Measurements from ENCODE around the gene LTK.
A peak's percentile ranks its signal among the peaks of the same experiment; 100 is the strongest.

The LTK gene

DNA sequence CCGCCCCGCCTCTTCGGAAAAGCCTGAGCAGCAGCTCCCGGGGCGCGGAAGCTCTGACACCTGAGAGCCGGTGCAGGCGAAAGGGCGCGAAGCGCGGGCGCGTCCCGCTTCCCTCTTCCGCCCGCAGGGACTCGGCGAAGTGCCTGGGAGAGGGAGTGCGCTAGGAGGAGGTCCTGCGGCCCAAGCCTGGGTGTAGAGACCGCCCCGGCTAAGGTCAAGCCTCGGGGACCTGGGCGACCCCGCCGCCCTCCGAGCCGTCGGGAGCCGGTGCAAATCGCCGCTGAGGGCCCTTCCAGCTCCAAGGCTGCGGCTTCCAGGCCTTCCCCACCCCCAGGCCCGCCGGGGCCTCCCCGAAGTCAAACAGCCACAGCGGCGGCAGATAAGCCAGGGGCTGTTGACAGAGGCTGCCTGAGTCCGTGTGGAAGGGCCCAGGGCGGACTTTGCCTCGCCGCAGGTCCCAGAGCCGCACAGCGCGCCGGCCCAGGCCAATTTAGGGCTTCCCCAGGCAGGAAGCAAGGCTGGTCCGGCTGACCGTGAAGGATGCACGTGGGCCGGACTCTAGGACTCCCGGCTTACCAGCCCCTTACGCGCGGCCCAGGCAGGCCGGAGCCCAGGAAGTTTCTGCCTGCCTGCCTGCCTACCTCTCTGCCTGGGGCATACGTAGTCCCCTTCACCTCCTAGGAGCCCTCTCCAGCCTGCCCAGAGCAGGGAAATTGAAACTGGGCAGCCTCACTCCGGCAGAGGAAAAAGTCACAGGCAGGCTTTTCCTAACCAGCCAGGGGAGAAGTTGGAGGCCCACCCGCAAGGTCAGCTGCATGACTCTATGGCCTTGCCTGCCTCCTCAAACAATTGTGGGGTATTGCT, 17.7 kb downstream of the LTK start:
- DNase-seq, result no peak

DNA sequence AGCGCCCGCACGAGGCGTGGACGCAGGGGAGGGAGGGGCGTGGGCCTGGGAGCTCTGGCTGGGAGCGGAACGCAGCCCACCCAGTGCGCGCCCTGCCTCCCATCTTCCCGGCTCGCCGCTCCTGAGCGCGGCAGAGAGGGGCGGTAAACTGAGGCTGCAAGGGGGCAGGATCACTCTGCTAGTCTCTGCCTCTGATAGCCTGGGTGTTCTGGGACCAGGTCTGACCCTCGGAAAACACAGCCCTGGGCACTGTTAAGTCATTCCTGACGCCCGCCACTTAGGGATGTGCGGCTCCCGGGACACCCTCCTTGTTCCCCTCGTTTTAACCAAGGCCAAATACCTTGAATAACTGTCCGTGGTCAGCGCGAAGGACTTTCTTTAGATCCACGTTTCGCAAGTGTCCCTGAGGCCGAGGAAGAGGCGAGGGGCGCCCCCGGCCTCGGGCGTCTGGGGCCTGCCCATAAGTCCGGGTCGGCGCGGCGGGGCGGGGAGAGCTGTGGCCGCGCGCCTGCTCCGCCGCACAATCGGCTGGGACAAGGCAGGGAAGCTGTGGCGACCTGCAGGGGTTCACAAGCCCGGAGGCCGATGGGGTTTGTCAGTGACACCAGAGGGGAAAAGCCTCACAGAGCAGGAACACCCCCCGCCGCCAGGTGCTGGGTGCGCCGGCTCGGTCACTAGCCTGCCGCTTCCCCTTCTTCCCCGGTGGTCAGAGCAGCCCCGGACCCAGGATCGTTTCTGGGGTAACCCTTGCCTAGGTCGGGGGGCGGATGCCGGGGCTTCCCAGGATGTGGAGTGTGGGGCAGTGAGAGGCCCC, 18.5 kb downstream of the LTK start:
- no peak for DNase-seq

DNA sequence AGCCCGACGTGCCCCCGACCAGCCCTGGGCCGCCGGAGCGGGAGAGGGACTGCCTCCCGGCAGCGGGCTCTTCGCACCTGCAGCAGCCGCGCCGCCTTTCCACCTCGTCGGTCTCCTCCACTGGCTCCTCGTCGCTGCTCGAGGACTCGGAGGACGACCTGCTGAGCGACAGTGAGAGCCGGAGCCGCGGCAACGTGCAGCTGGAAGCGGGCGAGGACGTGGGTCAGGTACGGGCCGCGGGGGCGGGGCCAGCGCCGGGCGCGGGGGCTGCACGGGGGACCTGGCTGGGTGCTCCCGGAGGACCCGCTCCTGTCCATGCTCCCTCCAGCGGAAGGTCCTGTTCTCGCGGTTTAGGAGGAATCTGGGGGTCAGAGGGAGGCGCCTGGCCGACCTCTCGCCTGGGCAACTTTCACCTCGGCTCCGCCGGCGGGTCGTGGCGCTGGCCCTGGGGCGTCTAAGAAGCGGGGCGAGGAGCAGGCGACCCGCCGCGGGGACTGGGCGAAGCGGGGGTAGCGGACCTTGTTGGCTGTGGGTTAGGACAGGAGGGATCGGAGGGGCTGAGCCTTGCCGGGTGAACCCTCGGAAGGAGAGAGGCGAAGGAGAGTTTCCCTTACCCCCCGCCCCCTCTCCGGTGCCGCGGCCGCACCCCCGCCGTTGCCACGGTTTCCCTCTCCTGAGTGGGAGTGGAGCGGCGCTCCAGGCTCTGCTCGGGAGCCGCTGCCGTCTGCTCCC, 19.3 kb downstream of the LTK start:
- DNase-seq, result no peak

DNA sequence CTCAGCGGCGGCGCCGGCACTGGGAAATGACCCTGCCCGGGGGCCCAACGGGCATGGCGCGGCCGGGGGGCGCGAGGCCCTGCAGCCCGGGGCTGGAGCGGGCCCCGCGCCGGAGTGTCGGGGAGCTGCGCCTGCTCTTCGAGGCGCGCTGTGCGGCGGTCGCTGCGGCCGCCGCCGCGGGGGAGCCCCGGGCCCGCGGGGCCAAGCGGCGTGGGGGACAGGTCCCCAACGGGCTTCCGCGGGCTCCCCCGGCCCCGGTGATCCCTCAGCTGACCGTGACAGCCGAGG, 19.8 kb downstream of the LTK start:
- no peak for DNase-seq

DNA sequence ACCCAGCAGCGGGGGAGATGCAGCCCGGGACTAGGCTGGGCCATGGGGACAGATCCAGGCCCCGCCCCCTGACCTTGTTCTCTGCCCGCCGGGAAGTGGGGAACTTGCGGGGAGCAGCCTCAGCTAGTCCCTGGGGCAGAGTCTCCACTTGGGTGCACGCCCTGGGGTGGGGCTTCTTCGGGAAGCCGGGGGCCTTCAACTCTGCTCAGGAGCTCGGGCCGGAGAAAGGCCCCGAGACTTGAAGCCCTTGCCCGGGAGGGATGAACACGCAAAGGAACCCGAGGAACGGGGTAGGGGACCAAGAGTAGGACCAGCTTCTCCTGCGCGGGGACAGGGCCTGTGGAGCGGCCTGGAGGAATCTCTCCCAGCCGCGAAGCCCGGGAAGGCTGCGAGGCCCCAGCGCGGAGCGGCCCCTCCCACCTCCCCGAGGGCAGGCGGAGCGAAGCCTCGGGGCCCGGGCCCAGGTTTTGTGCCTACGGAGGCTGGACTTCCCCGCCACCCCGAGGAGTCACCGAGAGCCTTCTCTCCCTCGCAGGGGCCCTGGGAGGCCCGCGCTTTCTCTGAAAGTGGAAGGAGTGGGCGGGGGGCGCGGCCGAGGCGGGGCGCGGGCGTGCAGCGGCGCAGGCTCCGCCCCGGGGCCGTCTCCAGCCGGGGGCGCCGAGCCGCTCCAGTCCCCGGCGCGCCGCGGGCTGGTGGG, 20.3 kb downstream of the LTK start, which contains the start of gene ITPKA:
TSS of gene ITPKA (plus strand) at position 670 of the 697 bp plus-strand sequence. CDS start 54 bp downstream, outside the sequence.
- peak; percentile 40 for DNase-seq

DNA sequence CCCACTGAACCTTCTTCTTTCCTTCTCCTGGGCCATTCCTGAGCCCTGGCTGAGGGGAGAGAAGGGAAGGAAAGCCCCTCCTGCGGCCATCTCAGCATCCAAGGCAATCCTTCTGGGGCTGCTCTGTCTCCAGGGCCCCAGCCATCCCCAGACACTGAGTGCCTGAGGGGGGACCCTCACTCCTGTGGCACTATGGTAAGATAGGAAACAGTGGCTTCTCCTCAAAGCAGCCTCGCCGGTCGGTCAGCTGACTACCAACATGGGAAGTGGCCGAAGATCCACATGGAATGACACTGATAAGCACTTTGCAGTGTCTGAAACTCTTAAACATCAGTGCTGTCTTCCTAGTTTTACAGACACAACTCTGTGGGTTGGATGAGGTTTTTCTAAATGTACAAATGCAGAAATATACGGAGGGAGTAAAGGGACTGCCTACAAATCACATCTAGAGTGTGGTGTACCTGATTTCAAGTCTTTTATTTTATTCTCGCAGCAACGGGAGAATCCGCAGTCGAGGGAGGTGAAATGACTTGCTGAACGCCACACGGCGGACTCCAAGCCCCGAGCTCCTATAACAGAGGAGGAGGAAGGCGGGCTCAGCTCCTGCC, 20.9 kb downstream of the LTK start:
- no peak for DNase-seq

DNA sequence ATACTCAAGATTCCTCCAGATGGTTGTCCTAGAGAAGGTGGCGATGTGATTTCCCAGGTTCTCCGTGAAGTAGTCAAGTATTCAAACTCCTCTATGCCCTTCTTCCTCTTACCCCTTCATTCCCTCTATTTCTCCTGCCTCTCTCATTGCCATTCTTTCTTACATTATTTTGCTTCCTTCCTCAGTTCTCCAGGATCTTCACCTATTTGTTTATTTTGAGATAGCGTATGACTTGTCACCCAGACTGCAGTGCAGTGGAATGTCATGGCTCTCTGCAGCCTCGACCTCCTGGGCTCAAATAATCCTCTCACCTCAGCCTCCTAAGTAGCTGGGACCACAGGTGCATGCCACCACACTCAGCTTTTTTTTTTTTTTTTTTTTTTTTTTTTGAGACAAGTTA, 21.7 kb downstream of the LTK start:
- no peak for DNase-seq

DNA sequence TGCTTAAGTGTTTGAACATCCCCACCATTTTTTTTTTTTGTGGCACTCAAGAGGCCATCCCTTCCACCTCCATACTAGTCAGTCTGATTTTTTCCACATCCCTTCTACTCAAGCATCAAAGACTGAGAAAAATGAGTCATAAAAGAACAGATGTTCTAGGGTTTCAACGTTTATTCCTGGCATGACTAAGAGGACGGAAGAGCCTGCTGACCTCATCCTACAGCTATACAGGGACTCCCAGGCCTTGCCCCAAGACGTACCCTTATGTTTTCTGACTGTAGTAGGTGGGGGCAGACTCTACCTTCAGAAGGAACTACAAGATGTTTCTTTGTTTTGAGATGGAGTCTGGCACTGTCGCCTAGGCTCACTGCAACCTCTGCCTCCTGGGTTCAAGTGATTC, 23.3 kb downstream of the LTK start:
- peak; percentile 69 for DNase-seq

DNA sequence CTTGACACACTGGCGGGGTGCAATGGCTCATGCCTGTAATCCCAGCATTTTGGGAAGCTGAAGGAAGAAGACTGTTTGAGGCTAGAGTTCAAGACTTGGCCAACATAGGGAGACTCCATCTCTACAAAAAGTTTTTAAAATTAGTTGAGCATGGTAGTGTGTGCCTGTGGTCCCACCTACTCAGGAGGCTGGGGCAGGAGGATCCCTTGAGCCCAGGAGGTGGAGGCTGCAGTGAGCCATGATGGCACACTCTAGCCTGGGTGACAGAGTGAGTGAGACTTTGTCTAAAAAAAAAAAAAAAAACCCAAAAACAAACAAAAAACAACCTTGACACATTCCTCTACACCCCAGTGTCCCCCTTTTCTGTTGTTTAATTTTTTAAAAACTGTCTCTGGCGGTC, 24.0 kb downstream of the LTK start:
- no peak for DNase-seq

DNA sequence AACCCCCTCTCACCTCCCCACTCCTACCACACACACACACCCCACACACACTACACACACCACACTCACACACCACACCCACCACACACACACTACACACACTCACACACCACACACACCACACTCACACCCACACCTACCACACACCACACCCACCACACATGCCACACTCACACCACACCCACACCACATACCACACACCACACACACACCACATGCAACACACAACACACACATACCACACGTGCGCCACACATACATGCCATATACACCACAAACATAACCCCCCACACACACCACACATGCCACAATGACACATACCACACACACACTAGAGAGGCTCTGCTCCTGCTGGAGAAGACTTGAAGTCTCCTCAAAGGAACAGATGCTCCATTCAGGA, 25.8 kb downstream of the LTK start:
- DNase-seq, result no peak

DNA sequence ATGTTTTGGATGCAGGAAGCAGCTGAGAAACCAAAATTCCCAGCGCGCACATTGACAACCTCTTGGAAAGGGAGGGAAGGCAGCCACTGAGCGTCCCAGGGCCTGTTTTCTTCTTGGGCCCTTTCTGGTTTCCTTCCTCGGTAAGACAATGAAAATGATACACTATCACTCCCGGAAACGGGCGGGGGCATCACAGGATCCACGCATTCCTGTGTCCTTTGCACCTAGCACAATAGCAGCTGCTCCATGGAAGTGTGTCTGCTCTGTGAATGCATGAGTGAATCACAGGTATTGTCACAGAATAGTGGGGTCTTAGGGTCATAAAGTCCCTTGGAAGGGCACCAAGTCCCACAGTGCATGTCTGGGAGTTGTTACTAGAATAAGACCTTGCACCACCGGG, 26.2 kb downstream of the LTK start:
- no peak for DNase-seq

DNA sequence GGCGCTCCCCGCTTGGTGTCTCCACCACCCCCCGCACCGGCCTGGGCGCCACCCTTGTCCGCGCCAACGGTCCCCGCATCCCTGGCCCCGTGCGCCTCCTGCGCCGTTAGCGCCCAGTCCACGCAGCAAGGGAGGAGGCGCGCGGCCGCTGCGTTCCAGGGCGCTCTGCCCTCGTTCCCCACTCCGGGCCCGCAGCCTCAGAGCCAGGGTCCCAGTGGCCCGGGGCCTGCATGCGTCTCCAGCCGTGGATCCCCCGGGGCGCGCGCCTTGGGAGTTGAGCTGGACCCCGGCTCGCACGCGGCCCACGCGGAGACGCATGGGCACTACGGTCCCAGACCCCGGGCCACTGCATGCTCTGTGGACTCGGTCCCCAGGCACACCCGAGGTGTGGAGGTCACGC, 27.3 kb downstream of the LTK start:
- DNase-seq, result no peak

DNA sequence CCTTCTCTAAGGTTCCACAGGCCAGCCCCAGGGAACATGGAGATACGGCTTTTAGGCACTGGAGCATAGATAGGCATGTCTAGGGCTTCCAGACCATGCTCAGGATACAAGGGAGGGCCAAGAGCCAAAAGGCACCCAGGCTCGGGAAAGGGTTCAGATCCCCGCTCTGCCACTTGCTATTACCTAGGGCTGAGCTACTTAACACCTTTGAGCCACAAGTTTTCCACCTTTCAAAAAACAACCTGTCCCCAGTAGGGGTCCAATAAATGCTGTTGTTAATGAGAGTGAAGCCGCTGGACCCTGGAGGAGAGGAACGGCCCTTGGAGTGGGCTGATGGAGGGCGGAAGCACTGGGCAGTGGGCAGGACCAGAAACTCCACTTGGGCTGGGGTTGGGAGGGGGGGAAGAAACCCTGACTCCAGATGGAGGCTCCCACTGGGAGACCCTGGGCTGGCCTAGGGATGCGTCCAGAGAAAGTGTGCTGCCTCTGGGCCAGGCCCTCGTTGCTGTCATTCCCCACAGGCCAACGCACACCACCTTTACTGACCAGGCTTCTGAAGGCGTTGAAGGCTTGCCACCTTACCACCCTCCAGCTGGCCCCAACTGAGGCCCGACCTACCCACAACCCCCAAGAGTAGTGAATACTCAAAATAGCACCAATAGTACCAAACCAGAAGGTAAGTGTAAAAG, 28.5 kb downstream of the LTK start:
- DNase-seq, result no peak

DNA sequence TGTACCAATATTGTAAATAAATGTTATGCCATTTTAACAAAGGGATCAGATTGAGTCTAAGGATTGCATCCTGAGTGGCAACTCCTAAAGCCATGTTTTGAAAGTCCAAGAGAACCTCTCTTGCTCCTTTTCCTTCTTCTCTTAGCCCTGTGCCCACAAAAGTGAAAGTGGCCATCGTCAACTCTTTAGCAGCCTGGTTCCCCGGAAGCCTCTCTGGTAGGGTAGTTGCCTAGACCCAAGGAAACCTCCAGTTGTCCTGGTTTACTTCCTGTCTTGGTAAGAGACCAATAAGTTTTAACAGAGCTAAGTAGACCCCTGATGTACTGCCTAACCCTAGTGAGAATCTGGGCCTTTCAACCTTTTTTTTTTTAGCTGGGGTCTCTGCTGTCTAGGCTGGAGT, 30.1 kb downstream of the LTK start:
- no peak for DNase-seq

DNA sequence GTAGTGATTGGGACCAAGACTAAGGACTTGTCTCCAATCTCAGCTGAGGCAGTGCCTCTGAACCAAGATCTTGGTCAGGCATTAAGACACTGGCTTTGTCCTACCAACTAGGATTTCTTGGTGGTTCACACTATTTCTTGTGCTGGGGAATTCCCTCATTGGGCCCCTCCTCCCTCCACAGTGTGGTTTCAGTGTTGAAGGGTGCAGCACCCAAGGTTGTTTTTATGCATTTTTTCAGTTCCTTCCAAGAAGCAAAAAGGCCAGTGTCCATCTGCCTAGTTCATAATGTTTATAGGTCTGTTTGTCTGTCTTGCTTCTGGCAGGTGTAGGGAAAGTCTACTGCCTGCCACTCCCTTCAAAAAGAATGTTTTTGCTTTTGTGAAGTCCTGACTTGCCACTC, 30.5 kb downstream of the LTK start:
- DNase-seq, result no peak

DNA sequence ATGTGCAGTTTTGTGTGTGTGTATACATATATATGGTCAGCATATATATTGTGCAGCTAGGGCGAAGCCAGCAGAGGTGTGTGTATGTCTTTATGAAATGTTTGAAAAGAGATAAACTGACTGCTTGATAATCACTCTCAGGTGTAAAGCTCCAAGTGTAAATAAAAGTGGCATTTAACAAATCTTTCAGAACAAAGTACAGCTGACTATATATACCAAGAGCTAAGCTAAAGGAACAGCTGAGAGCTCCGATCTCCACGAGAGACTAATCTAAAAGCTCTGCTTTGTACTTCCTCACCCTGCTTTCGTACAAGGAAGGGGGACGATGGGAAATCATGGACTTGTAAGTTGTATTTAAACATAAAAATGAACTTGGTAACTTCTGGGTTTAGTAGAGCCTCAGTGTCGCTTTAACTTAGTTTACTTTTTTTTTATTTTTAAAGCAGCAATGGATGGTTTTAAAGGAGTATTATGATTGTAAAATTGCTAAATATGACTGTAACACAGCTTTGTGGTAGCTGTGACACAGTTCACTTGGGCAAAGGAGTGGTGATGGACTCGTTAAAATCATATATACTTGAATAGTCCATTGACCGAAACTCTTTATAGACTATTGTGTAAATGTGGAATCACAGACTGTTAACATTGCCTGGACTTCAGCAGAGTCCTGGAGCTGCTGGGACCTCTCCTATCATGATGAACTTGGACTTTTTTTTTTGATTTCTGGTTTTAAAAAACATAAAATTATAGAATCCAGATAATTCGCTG, 31.3 kb downstream of the LTK start:
- no peak for DNase-seq

DNA sequence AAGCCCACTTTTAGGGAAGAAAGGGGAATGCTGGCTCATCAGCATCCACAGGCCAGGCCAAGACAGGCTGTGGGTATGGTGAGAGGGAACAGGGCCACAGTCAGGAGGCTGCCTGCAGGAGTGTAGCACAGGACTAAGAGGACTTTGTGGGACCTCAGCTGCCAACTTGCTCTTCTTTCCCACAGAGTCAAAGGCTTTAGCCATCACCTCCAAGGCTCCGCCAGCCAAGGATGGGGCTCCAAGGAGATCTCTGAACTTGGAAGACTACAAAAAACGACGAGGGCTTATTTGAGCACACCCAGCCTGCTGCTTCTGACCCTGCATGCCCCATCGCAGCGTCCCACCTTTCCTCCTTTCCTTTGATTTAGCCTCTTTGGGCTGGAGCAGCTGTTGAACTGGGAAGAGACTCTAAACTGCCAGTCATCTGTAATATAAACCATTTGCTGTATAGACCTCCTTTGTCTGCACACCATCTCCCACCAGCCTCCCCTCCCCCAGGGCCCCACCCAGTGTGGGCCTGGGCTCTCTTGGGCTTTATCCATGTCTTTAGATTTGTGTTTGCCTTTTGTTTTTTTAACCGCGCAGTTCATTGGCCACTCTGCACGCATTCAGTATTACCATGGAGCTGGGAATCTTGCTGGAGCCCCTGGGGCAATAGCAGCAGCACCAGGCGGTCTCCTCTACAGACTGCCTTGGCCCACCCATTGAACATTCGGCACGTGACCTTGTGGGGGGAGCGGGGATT, 33.1 kb downstream of the LTK start:
- DNase-seq, result no peak

DNA sequence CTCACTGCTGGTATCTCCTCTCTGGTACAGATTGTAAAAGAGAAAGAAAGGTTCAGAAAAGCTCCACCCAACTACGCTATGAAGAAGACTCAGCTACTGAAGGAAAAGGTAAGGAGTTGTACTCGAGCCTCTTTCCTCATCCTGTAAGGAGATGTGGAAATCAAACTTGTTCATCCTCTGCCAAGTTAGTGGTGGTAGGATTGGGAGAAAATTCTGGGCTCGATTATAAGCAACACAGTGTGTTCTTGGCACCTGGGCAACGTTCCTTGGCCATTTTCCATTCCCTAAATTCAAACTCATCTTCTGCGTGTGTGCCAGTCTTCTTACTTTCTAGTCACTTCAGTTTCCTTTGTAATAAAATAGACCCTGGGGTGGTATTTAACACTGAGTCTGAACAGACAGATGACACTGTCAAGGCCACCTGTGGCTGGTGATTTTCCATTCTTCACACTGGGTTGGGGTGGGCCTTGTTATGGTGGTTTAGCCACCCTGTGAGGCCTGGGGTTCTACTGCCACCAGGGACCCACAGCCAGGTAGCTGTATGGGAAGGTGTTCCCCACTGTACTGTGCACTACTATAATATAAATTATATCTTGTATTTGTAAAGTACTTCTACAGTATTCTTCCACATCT, 37.1 kb downstream of the LTK start:
- no peak for DNase-seq

DNA sequence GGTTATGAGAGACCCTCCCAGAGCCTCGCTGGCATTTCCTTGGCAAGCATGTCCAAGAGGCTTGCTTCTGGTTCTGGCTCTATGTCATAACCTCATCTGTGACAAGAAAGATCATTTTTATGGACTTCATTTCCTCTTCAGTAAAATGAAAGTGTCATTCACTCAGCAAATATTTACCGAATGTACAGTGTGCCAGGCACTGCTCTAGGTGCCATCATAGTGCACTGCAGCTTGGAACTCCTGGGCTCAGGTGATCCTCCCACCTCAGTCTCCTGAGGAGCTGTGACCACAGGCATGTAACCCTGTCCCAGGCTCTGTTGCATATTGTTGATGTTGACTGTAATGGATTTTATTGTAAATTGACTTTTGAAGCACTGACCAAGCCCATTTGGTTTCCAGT, 38.7 kb downstream of the LTK start:
- no peak for DNase-seq

DNA sequence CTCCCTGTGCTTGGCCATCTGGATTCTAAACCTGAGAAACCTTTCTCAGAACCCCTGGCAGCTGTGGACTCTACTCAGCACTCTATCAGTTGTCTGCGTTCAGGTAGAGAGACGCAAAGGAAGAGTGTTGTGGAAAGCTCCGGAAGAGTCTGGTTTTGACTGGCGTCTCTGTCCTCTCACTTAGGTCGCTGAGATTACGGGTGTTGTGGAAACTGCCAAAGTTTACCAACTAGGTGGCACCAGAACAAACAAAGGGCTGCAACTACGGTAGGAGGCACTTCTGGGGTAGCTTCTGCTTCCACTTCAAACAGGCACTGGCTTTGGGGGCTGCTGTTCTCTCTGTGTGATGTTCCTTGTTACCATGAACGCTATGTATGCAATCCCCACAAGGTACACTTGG, 39.2 kb downstream of the LTK start:
- DNase-seq, result no peak

Measured in NCI-H446 treated with DMSO at 0.1 percent for 48 hours (cell line).